NCI-H526 (cell line): Measurements from ENCODE around the gene MYH4.

ENCODE experiments used
- DNase-seq, 2 experiments: peaks; one replicate each; lab custom pipeline; 2025; lab: John Stamatoyannopoulos, UW

The MYH4 gene

DNA sequence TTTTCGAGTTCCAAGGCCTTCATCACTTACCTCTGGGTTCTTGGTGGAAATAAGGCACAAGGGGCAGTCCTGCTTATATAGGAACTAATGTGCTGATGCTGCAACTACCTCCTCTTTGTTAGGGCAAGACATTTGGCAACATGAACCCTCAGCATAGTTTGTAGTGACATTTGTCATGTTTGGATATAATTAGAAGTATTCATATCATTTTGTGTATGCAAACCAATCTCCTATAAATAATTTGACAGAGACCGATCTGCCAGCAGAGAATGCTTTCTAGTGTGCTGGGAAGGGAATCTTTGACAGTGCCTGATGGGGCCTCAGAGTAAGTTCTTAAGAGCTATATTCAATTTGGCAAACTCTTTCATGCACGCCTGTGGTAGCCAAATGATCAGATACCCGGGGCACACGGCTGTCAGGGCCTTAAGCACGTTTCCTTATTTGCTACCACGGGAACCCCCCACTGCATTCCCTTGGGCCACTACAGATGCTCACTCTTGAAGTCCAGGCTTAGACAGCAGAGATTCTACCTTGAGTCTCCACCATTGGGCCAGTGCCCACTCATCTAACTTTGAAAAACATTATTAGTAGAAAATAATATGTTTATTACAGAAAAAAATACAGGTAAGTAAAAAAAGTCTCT lies 47.3 kb downstream of the MYH4 start, which contains the start of gene MYH8:
Gene MYH8, minus strand, starts transcription at position 51 of the 643 bp plus-strand sequence. CDS start 1,723 bp downstream, outside the sequence.
- no peak for DNase-seq

- DNase-seq: no peak
Observed at GRCh38 chr17:10421211-10421610, 48.1 kb downstream of the MYH4 start.

DNA sequence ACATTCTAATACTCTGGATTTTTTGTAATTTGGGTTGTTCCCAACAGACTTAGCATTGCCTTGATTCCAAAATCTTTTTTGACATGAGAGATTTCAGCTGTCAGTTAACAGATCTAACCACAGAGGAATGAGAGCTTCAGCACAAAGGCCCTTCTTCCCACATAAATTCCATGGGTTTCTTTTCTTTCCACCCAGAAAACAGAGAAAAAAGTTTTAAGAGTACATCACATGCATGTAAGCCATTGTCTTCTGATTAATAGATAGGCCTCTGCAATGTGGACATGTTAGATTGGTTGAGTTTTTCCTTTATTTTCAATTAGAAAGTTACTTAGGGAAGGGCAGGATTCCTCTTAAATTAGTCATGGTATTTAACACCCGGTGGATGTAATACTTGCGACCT lies 48.5 kb downstream of the MYH4 start:
- DNase-seq: no peak

DNA sequence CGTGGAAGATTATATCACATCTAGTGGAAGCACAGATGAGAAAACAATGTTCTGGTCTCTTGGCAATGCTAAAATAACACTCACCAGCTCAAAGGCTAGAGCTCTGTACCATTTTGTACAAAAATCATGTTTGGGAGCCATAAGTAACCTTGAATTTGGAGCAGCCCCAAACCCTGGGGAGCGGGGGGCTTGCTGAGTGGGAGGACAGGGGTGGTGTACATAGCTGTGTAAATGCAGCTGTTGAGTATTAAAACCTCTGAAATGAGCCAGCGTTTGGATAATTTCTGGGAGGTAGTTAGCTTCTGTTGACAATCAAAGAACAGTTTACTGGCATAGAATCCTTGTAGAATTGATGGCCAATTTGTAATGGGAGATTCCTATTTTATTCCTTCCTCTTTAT lies 51.9 kb downstream of the MYH4 start:
- no peak for DNase-seq

- DNase-seq: no peak
Observed at GRCh38 chr17:10415161-10415560, 54.2 kb downstream of the MYH4 start.

GRCh38 chr17:10403589-10403988 lies 65.8 kb downstream of the MYH4 start:
- DNase-seq: no peak

DNA sequence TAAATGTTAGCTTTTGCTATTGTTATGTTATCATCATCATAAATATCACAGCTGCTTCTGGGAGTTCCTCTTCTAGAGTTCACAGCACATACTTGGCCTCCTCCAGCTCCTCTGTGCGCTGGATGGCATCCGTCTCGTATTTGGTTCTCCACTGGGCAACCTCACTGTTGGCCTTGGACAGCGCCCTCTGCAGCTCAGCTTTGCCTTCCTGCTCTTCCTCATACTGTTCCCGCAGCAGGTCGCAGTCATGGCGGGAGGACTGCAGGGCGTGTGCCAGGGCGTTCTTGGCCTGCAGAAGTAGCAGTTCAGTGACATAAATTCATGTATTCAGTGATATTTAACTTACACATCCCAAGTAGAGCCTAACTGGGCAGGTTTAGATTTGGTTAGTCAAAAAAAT lies 71.0 kb downstream of the MYH4 start:
- no peak for DNase-seq

DNA sequence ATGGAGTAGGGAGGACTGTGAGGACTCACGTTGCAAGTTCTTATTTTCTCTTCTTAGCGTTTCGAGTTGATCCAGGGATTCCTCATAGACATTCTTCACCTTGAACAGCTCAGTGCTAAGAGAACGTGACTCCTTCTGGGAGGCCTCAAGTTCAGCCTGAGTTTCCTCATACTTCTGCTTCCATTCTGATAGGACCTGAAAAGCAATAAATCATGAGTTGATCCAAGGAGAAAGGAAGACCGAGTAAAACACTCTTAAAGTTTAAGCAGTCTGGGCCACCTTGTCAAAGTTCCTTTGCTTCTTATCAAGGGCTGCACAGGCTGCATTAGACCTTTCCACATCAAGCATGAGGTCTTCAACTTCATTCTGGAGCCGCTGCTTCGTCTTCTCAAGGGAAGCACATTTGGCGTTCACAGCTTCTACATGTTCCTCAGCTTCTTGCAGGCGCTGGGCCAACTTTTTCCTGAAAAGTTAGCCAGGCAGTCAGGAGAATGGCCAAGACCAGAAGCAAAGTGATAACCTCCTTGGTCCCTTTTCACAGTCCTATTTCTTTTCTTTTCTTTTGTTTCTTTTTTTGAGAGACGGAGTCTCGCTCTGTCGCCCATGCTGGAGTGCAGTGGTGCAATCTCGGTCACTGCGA lies 72.7 kb downstream of the MYH4 start:
- DNase-seq: no peak

DNA sequence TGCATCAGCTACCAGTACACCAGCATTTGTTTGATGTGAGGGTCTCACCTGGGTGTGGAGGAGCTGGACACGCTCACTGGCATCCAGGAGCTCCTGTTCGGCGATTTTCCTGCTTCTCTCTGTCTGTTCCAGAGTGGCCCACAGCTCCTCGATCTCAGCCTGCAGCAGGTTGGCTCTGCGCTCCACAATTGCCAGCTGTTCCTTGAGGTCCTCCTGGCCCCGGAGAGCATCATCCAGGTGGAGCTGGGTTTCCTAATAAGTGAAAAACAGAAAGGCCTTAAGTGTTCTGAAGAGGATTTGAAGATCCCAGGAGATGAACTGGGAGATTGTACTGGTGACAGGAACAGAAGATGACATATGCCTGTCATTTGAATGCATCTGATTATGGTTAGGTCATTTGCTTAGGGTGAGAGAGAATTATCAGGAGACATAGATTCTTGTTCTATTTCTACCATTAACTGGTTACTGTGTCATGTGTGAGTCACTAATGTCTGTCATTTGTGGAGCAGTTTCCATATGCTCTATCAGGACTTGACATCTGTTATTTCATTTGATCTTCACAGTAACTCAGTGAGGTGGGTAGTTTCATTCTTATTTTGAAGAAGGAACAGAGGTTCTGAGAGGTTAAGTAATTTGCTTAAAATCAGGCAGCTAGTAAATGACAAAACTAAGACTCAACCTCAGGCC lies 75.0 kb downstream of the MYH4 start:
- DNase-seq: peak; percentile 4 to 6
